GM21576 (cell line): ENCODE results near the gene NCAPD2.
"Not testable (repeated sequence)": the region's sequence is repeated elsewhere in the genome, so short reads cannot be mapped to it uniquely, and the experiment has no call there.

Source experiments
- ATAC-seq: cut with Tn5 transposase; IDR thresholded peaks from one replicate; pipeline ENCODE4 v1.9.1; 2021; ENCODE audit warnings: mild to moderate bottlenecking, moderate library complexity; ENCODE audit not compliant: unreplicated experiment

NCAPD2 gene

DNA sequence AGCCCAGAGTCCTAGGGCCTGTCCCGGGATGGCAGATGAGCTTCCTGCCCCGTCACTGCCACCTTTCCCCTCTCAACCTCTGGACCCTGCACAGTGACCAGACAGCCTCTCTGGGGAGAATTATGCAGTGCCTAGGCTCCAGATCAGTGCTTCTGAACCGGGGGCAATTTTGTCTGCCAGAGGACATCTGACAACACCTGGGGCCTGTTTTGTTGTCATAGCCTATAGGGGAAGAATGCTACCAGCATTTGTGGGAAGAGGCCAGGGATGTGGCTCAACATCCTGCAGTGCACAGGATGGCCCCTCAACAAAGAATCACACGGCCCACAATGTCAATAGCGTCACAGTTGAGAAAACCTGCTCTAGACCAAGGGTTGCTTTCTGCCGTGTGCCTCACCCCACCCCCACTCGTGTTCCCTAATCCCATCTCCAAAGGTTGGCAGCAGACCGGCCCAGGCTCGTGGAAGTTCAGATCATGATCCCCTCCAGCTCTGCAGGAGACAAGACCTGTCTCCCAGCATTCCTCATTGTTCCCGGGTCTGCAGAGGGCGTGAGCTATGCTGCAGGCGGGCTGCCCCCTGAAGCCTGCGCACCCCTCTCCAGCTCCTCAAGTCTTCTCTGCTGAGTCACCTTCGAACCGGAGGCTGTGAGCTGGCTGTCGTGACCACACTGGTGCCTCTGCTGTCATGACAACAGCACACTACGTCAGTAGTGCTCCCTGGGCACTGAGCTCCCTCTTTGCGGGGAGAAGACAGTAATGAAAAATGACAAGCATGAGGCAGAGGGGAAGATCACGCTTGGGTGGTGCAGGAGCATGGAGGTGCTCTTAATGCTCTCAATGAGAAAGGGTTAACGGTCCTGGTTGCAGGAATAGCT is 38.4 kb downstream of the NCAPD2 start:
- no peak for ATAC-seq

DNA sequence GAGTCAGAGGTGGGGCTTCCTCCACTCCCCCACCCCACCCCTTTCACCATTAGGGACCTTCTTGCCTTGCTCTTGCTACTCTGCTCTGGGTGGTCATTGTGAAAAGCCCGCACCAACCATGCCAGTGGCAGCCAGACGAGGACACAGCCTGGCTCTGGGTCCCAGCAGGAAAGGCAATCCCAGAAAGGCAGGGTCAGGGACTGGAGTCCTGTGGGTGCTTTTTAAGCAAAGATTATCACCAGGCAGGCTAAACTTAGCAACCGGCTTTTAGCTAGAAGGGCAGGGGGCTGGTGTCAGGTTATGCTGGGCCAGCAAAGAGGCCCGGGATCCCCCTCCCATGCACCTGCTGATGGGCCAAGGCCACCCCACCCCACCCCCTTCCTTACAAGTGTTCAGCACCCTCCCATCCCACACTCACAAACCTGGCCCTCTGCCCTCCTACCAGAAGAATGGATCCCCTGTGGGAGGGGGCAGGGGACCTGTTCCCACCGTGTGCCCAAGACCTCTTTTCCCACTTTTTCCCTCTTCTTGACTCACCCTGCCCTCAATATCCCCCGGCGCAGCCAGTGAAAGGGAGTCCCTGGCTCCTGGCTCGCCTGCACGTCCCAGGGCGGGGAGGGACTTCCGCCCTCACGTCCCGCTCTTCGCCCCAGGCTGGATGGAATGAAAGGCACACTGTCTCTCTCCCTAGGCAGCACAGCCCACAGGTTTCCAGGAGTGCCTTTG is 39.2 kb downstream of the NCAPD2 start:
- ATAC-seq: peak; percentile 10

DNA sequence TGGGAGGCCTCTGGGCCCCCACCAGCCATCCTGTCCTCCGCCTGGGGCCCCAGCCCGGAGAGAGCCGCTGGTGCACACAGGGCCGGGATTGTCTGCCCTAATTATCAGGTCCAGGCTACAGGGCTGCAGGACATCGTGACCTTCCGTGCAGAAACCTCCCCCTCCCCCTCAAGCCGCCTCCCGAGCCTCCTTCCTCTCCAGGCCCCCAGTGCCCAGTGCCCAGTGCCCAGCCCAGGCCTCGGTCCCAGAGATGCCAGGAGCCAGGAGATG is 39.7 kb downstream of the NCAPD2 start:
- ATAC-seq: peak; percentile 5

DNA sequence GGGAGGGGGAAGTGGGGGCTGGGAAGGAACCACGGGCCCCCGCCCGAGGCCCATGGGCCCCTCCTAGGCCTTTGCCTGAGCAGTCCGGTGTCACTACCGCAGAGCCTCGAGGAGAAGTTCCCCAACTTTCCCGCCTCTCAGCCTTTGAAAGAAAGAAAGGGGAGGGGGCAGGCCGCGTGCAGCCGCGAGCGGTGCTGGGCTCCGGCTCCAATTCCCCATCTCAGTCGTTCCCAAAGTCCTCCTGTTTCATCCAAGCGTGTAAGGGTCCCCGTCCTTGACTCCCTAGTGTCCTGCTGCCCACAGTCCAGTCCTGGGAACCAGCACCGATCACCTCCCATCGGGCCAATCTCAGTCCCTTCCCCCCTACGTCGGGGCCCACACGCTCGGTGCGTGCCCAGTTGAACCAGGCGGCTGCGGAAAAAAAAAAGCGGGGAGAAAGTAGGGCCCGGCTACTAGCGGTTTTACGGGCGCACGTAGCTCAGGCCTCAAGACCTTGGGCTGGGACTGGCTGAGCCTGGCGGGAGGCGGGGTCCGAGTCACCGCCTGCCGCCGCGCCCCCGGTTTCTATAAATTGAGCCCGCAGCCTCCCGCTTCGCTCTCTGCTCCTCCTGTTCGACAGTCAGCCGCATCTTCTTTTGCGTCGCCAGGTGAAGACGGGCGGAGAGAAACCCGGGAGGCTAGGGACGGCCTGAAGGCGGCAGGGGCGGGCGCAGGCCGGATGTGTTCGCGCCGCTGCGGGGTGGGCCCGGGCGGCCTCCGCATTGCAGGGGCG is 40.2 kb downstream of the NCAPD2 start, which contains the start of gene GAPDH:
Gene GAPDH, plus strand, starts transcription at position 595 of the 772 bp plus-strand sequence. CDS start 316 bp downstream, outside the sequence.
- peak; percentile 51 for ATAC-seq

DNA sequence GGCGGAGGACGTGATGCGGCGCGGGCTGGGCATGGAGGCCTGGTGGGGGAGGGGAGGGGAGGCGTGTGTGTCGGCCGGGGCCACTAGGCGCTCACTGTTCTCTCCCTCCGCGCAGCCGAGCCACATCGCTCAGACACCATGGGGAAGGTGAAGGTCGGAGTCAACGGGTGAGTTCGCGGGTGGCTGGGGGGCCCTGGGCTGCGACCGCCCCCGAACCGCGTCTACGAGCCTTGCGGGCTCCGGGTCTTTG is 40.7 kb downstream of the NCAPD2 start:
- ATAC-seq: no peak

DNA sequence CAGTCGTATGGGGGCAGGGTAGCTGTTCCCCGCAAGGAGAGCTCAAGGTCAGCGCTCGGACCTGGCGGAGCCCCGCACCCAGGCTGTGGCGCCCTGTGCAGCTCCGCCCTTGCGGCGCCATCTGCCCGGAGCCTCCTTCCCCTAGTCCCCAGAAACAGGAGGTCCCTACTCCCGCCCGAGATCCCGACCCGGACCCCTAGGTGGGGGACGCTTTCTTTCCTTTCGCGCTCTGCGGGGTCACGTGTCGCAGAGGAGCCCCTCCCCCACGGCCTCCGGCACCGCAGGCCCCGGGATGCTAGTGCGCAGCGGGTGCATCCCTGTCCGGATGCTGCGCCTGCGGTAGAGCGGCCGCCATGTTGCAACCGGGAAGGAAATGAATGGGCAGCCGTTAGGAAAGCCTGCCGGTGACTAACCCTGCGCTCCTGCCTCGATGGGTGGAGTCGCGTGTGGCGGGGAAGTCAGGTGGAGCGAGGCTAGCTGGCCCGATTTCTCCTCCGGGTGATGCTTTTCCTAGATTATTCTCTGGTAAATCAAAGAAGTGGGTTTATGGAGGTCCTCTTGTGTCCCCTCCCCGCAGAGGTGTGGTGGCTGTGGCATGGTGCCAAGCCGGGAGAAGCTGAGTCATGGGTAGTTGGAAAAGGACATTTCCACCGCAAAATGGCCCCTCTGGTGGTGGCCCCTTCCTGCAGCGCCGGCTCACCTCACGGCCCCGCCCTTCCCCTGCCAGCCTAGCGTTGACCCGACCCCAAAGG is 41.2 kb downstream of the NCAPD2 start:
- ATAC-seq: no peak

DNA sequence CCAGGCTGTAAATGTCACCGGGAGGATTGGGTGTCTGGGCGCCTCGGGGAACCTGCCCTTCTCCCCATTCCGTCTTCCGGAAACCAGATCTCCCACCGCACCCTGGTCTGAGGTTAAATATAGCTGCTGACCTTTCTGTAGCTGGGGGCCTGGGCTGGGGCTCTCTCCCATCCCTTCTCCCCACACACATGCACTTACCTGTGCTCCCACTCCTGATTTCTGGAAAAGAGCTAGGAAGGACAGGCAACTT is 41.7 kb downstream of the NCAPD2 start:
- ATAC-seq: no peak

DNA sequence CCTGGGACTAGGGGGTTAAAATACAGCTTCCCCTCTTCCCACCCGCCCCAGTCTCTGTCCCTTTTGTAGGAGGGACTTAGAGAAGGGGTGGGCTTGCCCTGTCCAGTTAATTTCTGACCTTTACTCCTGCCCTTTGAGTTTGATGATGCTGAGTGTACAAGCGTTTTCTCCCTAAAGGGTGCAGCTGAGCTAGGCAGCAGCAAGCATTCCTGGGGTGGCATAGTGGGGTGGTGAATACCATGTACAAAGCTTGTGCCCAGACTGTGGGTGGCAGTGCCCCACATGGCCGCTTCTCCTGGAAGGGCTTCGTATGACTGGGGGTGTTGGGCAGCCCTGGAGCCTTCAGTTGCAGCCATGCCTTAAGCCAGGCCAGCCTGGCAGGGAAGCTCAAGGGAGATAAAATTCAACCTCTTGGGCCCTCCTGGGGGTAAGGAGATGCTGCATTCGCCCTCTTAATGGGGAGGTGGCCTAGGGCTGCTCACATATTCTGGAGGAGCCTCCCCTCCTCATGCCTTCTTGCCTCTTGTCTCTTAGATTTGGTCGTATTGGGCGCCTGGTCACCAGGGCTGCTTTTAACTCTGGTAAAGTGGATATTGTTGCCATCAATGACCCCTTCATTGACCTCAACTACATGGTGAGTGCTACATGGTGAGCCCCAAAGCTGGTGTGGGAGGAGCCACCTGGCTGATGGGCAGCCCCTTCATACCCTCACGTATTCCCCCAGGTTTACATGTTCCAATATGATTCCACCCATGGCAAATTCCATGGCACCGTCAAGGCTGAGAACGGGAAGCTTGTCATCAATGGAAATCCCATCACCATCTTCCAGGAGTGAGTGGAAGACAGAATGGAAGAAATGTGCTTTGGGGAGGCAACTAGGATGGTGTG is 42.3 kb downstream of the NCAPD2 start:
- ATAC-seq: no peak

DNA sequence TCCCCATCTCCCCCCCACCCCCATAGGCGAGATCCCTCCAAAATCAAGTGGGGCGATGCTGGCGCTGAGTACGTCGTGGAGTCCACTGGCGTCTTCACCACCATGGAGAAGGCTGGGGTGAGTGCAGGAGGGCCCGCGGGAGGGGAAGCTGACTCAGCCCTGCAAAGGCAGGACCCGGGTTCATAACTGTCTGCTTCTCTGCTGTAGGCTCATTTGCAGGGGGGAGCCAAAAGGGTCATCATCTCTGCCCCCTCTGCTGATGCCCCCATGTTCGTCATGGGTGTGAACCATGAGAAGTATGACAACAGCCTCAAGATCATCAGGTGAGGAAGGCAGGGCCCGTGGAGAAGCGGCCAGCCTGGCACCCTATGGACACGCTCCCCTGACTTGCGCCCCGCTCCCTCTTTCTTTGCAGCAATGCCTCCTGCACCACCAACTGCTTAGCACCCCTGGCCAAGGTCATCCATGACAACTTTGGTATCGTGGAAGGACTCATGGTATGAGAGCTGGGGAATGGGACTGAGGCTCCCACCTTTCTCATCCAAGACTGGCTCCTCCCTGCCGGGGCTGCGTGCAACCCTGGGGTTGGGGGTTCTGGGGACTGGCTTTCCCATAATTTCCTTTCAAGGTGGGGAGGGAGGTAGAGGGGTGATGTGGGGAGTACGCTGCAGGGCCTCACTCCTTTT is 43.1 kb downstream of the NCAPD2 start:
- no peak for ATAC-seq

DNA sequence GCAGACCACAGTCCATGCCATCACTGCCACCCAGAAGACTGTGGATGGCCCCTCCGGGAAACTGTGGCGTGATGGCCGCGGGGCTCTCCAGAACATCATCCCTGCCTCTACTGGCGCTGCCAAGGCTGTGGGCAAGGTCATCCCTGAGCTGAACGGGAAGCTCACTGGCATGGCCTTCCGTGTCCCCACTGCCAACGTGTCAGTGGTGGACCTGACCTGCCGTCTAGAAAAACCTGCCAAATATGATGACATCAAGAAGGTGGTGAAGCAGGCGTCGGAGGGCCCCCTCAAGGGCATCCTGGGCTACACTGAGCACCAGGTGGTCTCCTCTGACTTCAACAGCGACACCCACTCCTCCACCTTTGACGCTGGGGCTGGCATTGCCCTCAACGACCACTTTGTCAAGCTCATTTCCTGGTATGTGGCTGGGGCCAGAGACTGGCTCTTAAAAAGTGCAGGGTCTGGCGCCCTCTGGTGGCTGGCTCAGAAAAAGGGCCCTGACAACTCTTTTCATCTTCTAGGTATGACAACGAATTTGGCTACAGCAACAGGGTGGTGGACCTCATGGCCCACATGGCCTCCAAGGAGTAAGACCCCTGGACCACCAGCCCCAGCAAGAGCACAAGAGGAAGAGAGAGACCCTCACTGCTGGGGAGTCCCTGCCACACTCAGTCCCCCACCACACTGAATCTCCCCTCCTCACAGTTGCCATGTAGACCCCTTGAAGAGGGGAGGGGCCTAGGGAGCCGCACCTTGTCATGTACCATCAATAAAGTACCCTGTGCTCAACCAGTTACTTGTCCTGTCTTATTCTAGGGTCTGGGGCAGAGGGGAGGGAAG is 43.9 kb downstream of the NCAPD2 start:
- ATAC-seq: not testable (repeated sequence)

DNA sequence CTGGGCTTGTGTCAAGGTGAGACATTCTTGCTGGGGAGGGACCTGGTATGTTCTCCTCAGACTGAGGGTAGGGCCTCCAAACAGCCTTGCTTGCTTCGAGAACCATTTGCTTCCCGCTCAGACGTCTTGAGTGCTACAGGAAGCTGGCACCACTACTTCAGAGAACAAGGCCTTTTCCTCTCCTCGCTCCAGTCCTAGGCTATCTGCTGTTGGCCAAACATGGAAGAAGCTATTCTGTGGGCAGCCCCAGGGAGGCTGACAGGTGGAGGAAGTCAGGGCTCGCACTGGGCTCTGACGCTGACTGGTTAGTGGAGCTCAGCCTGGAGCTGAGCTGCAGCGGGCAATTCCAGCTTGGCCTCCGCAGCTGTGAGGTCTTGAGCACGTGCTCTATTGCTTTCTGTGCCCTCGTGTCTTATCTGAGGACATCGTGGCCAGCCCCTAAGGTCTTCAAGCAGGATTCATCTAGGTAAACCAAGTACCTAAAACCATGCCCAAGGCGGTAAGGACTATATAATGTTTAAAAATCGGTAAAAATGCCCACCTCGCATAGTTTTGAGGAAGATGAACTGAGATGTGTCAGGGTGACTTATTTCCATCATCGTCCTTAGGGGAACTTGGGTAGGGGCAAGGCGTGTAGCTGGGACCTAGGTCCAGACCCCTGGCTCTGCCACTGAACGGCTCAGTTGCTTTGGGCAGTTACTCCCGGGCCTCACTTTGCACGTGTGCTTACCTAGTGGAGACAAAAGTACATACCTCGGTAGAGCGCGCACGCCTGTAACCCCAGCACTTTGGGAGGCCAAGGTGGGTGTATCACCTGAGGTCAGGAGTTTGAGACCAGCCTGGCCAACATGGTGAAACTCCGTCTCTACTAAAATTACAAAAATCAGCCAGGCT is 44.8 kb downstream of the NCAPD2 start:
- no peak for ATAC-seq

DNA sequence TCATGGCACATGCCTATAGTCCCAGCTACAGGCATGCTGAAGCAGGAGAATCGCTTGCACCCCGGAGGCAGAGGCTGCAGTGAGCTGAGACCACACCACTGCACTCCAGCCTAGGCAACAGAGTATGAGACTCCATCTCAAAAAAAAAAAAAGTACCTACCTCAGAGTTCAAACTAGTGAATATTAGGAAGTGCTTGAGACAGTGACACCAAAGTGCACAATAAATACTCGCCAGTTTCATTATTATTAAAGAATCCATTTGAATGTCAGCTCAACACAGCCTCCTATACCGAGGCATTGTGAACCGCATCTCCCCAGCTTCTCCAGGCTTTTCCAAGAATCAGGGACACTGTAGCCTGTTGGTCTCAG is 45.4 kb downstream of the NCAPD2 start:
- no peak for ATAC-seq

DNA sequence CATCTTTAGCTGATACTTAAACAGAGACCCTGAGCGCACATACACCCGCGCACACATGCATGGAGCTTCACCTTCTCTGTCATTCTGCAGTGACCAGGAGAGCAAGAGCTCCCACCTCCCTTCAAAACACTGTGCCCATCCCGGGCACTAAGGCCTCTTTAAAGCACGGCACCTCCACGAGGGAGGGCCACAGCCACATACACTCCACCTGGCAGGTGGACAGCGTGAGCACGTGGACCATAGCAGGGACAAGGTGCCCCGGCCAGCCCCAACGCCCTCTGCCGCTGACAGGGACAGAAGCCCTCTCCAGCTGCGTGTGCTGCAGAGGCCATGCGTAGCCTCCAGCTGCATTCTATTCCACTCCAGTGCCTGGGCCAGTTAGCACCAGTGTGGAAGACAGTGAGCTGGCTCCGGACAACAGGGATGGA is 45.8 kb downstream of the NCAPD2 start:
- ATAC-seq: no peak

DNA sequence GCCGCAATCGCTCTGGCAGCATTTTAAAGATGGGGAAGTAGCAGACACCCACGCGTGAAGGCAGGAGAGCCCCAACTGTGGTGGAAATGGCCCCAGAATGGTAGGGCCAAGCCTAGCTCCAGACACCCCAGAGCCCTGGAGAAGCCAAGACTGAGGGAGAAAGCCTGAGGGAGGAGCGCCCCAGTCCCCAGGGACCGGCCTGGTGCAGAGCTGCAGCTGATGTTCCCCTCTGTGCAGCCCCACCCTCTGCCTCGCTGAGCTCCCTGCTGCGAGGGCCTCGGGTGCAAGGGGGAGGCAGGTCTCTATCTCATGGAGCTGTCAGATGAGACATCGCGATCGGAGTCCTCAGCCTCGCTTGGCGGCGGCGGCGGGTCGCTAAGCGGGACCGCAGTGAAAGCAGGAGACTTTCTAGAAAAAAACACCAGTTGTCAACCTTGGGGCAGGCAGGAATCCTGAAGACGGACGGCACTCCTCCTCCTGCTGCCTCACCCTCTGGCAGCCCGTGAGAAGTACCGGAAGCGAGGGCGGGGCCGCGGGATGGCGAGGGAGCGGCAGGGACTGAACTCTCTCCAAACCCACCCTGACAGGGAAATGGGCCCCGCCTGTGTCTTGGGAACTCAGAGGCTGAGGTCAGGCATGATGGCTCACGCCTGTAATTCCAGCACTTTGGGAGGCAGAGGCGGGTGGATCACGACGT is 46.4 kb downstream of the NCAPD2 start:
- no peak for ATAC-seq

DNA sequence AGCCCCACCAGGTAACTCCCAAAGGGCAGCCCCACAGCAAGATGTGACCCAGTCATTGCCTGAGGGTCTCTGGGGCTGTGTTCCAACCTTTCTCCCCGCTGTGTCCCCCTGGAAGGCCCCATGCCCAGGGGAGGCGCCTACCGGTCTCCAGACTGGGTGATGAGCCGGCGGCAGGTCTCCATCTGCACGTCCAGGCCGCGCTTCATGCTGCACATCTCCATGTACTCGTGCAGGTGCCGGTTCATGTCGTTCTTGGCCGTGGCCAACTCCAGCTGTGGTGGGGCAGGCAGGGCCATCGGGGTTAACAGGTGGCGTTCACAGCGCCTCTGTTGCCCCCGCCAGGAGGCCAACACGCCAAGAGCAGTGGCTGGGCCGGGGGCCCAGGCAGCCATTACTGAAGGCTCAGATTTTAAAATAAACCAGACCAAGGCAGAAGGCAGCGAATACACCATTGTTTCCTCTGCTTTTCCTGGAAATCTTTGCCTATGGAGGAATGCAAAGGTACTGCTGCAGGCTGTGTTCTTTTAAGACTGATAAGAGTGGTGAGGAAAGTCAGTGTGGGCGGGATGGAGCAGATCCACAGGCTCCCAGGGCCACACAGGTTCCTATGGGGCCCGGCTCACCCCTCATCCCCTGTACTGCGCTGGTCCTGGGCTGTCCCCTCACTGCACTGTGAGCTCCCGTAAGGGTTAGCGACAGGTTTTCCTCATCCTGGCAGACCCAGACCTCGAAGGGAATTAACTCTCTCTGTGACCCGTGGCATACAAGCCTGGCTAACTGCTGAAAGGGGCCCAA is 47.7 kb downstream of the NCAPD2 start:
- no peak for ATAC-seq

DNA sequence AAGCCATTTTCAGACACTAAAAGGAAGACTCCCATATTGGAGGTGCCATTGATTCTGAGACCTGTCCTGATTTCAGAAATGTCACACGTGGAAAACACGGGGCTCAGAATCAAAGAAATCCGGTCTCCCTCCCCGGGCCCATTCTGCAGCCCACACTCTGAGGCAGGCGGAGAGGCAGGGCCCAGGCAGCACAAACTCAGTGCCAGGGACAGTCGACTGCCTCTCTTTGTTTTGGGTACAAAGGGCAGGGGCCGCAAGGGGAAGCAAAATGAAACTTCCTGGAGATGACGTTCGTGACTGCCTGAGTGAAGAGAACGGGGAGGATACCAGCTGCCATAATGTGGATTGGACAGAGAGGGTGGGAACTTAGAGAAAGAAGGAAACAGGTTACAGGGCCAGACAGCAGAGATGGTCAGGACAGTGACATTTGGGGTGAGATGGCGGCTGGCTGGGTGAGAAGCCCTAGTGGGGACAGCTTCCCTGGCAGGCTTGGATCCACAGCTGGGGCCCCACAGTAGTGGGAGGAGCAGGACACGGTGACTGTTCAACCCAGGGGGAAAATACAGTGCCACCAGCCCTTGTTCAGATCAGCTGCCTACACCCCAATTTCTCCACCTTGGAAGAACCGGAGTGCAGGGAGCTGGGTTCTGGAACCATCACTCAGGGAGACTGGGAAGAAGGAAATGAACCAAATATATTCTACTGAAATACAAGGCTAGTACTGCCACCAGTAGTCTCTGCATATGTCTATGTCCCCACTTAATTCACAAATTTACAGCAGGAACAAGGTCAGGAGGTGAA is 48.5 kb downstream of the NCAPD2 start:
- ATAC-seq: no peak
